GM12873 (cell line): ENCODE data around the gene LAMTOR5.

Experiments used
- CTCF ChIP-seq: IDR thresholded peaks from 2 replicates; pipeline ENCODE4 v1.5.1; 2012; ENCODE audit warnings: low read depth, mild to moderate bottlenecking, moderate library complexity, low read length, control low read depth; ENCODE audit not compliant: insufficient read depth; ENCODE audit errors: missing control alignments

Gene LAMTOR5

DNA sequence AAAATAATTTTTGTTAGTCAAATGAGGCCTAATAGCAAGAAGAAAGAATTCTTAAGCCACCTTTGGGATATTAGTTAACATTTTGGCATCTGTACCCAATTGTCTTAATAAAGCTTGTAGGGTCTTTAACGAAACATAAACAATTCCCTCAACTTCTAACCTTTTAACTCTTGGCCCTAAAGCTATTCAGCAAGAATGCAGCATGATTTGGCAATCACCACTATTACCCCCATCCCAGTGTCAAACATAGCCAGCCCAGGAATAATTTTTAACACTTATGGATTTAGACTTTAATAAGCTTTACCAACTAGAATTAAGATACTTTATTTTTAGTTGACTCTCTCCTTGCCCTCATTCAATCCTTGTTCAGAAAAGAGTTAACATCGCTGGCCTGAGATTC is 14.2 kb downstream of the LAMTOR5 start:
- no peak for TF ChIP-seq CTCF

DNA sequence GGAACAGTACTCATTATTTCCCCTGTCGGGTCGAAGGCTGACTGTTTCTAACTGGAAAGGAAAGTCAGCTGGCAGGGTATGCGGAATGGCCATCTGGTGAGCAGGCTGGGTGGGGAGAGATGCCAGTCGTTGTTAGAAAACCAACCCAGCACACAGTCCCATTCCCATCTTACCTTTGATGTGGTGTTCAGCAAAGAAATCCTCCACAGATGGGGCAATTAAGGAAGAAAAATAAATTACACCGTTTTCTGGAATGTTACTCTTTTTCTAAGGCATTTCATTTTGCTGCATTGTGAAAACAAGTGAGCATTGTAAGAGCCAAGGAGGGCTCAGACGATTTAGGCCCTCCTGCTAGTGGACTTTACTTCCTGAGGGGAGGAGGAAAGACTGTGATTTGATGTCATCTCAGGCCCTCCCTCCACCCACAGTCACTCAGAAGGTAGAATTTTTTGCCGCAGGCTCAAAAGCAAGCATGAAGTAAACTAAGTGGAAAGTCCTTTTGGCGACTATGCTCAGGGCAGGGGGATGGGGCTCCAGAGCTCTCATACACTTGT is 16.7 kb downstream of the LAMTOR5 start, which contains the start of gene SLC16A4:
TSS of gene SLC16A4 (minus strand) at position 335 of the 554 bp plus-strand sequence. CDS start 1,703 bp downstream, outside the sequence.
- no peak for TF ChIP-seq CTCF

GRCh38 chr1:110390096-110390495 is 17.4 kb downstream of the LAMTOR5 start:
- no peak for TF ChIP-seq CTCF

GRCh38 chr1:110387048-110387754 is 20.3 kb downstream of the LAMTOR5 start:
- TF ChIP-seq CTCF: no peak

- no peak for TF ChIP-seq CTCF
Observed at GRCh38 chr1:110385369-110385768, 22.1 kb downstream of the LAMTOR5 start.

GRCh38 chr1:110384581-110385321 is 22.7 kb downstream of the LAMTOR5 start:
- no peak for TF ChIP-seq CTCF
